Astrocyte (in vitro differentiated cells and primary cell): ENCODE measurements around the gene RPAP3.

Source experiments
- CTCF ChIP-seq: IDR thresholded peaks from 2 replicates; pipeline ENCODE4 v1.5.1; 2011; ENCODE audit warnings: low read depth, mild to moderate bottlenecking, inconsistent platforms, low read length, moderate library complexity; ENCODE audit not compliant: insufficient read depth
- EZH2 ChIP-seq: IDR thresholded peaks from 2 replicates; pipeline ENCODE4 v1.6.1; 2012; ENCODE audit warnings: mild to moderate bottlenecking, low read length, inconsistent platforms; ENCODE audit not compliant: insufficient read depth

GRCh38 chr12:47734725-47735480, 29.1 kb upstream of the RPAP3 start:
- TF ChIP-seq CTCF, result no peak
- no peak for TF ChIP-seq EZH2
